Trophoblast cell (in vitro differentiated cells and primary cell): ENCODE results near the gene CDC20.

Experiments used
- DNase-seq, 2 donors: peaks; one replicate each; pipeline ENCODE4 v3.0.0-alpha.2; 2016
- H2AFZ ChIP-seq: 2 replicates; pipeline ENCODE4 v1.6.1; 2013; ENCODE audit warnings: low read length, moderate library complexity, mild to moderate bottlenecking; ENCODE audit not compliant: insufficient read depth, poor library complexity
- H2AK5ac ChIP-seq: 2 replicates; pipeline ENCODE4 v1.6.1; 2013; ENCODE audit warnings: mild to moderate bottlenecking, low read length
- H2BK120ac ChIP-seq: 2 replicates; pipeline ENCODE4 v1.6.1; 2013; ENCODE audit warnings: low read length, mild to moderate bottlenecking, moderate library complexity; ENCODE audit not compliant: insufficient read depth, poor library complexity
- H2BK12ac ChIP-seq: 2 replicates; pipeline ENCODE4 v1.6.1; 2013; ENCODE audit warnings: mild to moderate bottlenecking, low read length, moderate library complexity
- H2BK5ac ChIP-seq: 2 replicates; pipeline ENCODE4 v1.6.1; 2013; ENCODE audit warnings: low read length, low read depth, moderate library complexity, mild to moderate bottlenecking; ENCODE audit not compliant: poor library complexity
- H3K14ac ChIP-seq: 2 replicates; pipeline ENCODE4 v1.6.1; 2013; ENCODE audit warnings: mild to moderate bottlenecking, low read length
- H3K18ac ChIP-seq: 2 replicates; pipeline ENCODE4 v1.6.1; 2013; ENCODE audit warnings: mild to moderate bottlenecking, low read length
- H3K23ac ChIP-seq: 2 replicates; pipeline ENCODE4 v1.6.1; 2013; ENCODE audit warnings: low read length
- H3K27ac ChIP-seq: 2 replicates; pipeline ENCODE4 v1.5.1; 2013; ENCODE audit warnings: low read depth, mild to moderate bottlenecking, inconsistent platforms, low read length, moderate library complexity
- H3K27me3 ChIP-seq: 2 replicates; pipeline ENCODE4 v1.6.1; 2013; ENCODE audit warnings: inconsistent platforms, mild to moderate bottlenecking, low read length, moderate library complexity; ENCODE audit not compliant: insufficient read depth
- H3K36me3 ChIP-seq, 2 experiments: 1 replicate in 1 of 2; 2 replicates in 1 of 2; pipeline ENCODE4 v1.6.1; 2013; ENCODE audit warnings: low read length in 2 of 2, mild to moderate bottlenecking in 2 of 2, moderate library complexity in 1 of 2; ENCODE audit not compliant: insufficient read depth in 2 of 2, control insufficient read depth in 1 of 2
- H3K4ac ChIP-seq: 2 replicates; pipeline ENCODE4 v1.6.1; 2013; ENCODE audit warnings: low read depth, mild to moderate bottlenecking, low read length, moderate library complexity
- H3K4me1 ChIP-seq, 2 experiments: 1 replicate in 1 of 2; 2 replicates in 1 of 2; pipeline ENCODE4 v1.6.1; 2013; ENCODE audit warnings: low read length in 2 of 2, mild to moderate bottlenecking in 2 of 2, moderate library complexity in 1 of 2; ENCODE audit not compliant: insufficient read depth in 2 of 2, control insufficient read depth in 1 of 2
- H3K4me2 ChIP-seq: 2 replicates; pipeline ENCODE4 v1.6.1; 2013; ENCODE audit warnings: inconsistent platforms, mild to moderate bottlenecking, low read length, moderate library complexity
- H3K4me3 ChIP-seq: 2 replicates; pipeline ENCODE4 v1.5.1; 2013; ENCODE audit warnings: mild to moderate bottlenecking, low read depth, low read length, inconsistent platforms
- H3K79me1 ChIP-seq: one replicate; pipeline ENCODE4 v1.6.1; 2013; ENCODE audit warnings: low read length
- H3K79me2 ChIP-seq: 2 replicates; pipeline ENCODE4 v1.6.1; 2013; ENCODE audit warnings: low read length, mild to moderate bottlenecking; ENCODE audit not compliant: control insufficient read depth, insufficient read depth, poor library complexity
- H3K9ac ChIP-seq: 2 replicates; pipeline ENCODE4 v1.6.1; 2013; ENCODE audit warnings: mild to moderate bottlenecking, low read length
- H3K9me3 ChIP-seq: 2 replicates; pipeline ENCODE4 v1.6.1; 2013; ENCODE audit warnings: low read depth, mild to moderate bottlenecking, control low read depth, inconsistent platforms, low read length; ENCODE audit not compliant: insufficient read depth
- H4K12ac ChIP-seq: 2 replicates; pipeline ENCODE4 v1.6.1; 2013; ENCODE audit warnings: low read depth, mild to moderate bottlenecking, low read length, moderate library complexity
- H4K8ac ChIP-seq: 2 replicates; pipeline ENCODE4 v1.6.1; 2013; ENCODE audit warnings: low read depth, mild to moderate bottlenecking, low read length, moderate library complexity
- H4K91ac ChIP-seq: one replicate; pipeline ENCODE4 v1.6.1; 2013; ENCODE audit warnings: low read depth, mild to moderate bottlenecking, low read length, moderate library complexity
- WGBS: extraction: QIAGEN DNeasy Blood & Tissue Kit; methylation state at CpG from one replicate; pipeline ENCODE4 v1.1.7; 2013; ENCODE audit warnings: missing lambda C conversion rate; ENCODE audit not compliant: insufficient read length, insufficient coverage; ENCODE audit errors: extremely low coverage; 5-methylcytosine and 5-hydroxymethylcytosine counted together

Gene CDC20

GRCh38 chr1:43372172-43372571 lies 13.4 kb downstream of the CDC20 start:
- Histone ChIP-seq H2AK5ac (no peak overlapping the region), H3K4me2 (no peak overlapping the region), H2AFZ (no peak overlapping the region), H3K79me1 (peaks cover 13% of the 10 kb centered on the region), H2BK5ac (no peak overlapping the region), H4K8ac (no peak overlapping the region), H3K14ac (no peak overlapping the region), H3K4me3 (no peak overlapping the region), H3K27ac (no peak overlapping the region), H3K79me2 (peaks cover 8% of the 10 kb centered on the region), H4K12ac (no peak overlapping the region), H3K18ac (no peak overlapping the region), H3K36me3 (no peaks in the 10 kb centered on the region), H3K27me3 (no peaks in the 10 kb centered on the region), H3K23ac (no peak overlapping the region), H3K9me3 (no peaks in the 10 kb centered on the region), H2BK12ac (no peak overlapping the region), H3K4ac (no peak overlapping the region), H4K91ac (no peak overlapping the region), H3K9ac (no peak overlapping the region), H2BK120ac (no peak overlapping the region), H3K4me1 (peaks cover 7 to 14% of the 10 kb centered on the region in 2 experiments)
- DNase-seq, result no peak
- no CpG with 5 or more reads among the region's 5 CpGs for WGBS

- Histone ChIP-seq H3K79me1 (peaks cover 5% of the 10 kb centered on the region), H3K4me3 (no peak overlapping the region), H3K27me3 (no peaks in the 10 kb centered on the region), H2AK5ac (no peak overlapping the region), H3K4me1 (peaks cover 7 to 14% of the 10 kb centered on the region in 2 experiments), H4K91ac (no peak overlapping the region), H3K23ac (no peak overlapping the region), H3K18ac (no peak overlapping the region), H3K27ac (no peak overlapping the region), H3K4ac (no peak overlapping the region), H2AFZ (no peak overlapping the region), H2BK120ac (no peak overlapping the region), H3K4me2 (no peak overlapping the region), H4K8ac (no peak overlapping the region), H2BK5ac (no peak overlapping the region), H3K9me3 (no peaks in the 10 kb centered on the region), H3K14ac (no peak overlapping the region), H3K79me2 (peaks cover under 1% of the 10 kb centered on the region), H3K9ac (peak overlapping the region; percentile 23), H2BK12ac (no peak overlapping the region), H4K12ac (no peak overlapping the region), H3K36me3 (no peaks in the 10 kb centered on the region)
- peak; percentile 75 to 86 for DNase-seq
- WGBS, result no CpG with 5 or more reads among the region's 4 CpGs
Observed at GRCh38 chr1:43373066-43373940, 14.5 kb downstream of the CDC20 start.

- Histone ChIP-seq H3K4me3 (no peak overlapping the region), H2AK5ac (no peak overlapping the region), H3K79me1 (no peaks in the 10 kb centered on the region), H3K4me2 (no peak overlapping the region), H3K79me2 (no peaks in the 10 kb centered on the region), H2AFZ (no peak overlapping the region), H3K27me3 (no peaks in the 10 kb centered on the region), H3K27ac (no peak overlapping the region), H3K4ac (no peak overlapping the region), H2BK12ac (no peak overlapping the region), H4K91ac (no peak overlapping the region), H3K36me3 (peaks cover 0 to 3% of the 10 kb centered on the region in 2 experiments), H2BK5ac (no peak overlapping the region), H2BK120ac (no peak overlapping the region), H3K18ac (no peak overlapping the region), H3K9me3 (no peaks in the 10 kb centered on the region), H4K12ac (no peak overlapping the region), H4K8ac (no peak overlapping the region), H3K9ac (no peak overlapping the region), H3K14ac (no peak overlapping the region), H3K4me1 (peaks cover 3 to 9% of the 10 kb centered on the region in 2 experiments), H3K23ac (no peak overlapping the region)
- no CpG with 5 or more reads among the region's 7 CpGs for WGBS
- no peak for DNase-seq
Observed at GRCh38 chr1:43376723-43377235, 18.0 kb downstream of the CDC20 start.

- H3K18ac ChIP-seq, result no peak overlapping the region
- H2BK5ac ChIP-seq, result no peak overlapping the region
- H3K27ac ChIP-seq, result no peak overlapping the region
- no peak overlapping the region for H3K4ac ChIP-seq
- no peak overlapping the region for H3K4me3 ChIP-seq
- H4K91ac ChIP-seq, result no peak overlapping the region
- no peak overlapping the region for H4K12ac ChIP-seq
- H3K14ac ChIP-seq, result no peak overlapping the region
- H3K27me3 ChIP-seq, result no peaks in the 10 kb centered on the region
- peaks cover 3 to 7% of the 10 kb centered on the region in 2 experiments for H3K4me1 ChIP-seq
- no peak overlapping the region for H2BK12ac ChIP-seq
- WGBS, result no CpG with 5 or more reads among the region's 1 CpG
- no peak overlapping the region for H4K8ac ChIP-seq
- no peak overlapping the region for H3K9ac ChIP-seq
- no peaks in the 10 kb centered on the region for H3K79me2 ChIP-seq
- no peak for DNase-seq
- H3K23ac ChIP-seq, result no peak overlapping the region
- no peak overlapping the region for H2BK120ac ChIP-seq
- H3K9me3 ChIP-seq, result no peaks in the 10 kb centered on the region
- H2AFZ ChIP-seq, result no peak overlapping the region
- H3K4me2 ChIP-seq, result no peak overlapping the region
- peaks cover 6 to 12% of the 10 kb centered on the region in 2 experiments for H3K36me3 ChIP-seq
- H2AK5ac ChIP-seq, result no peak overlapping the region
- no peaks in the 10 kb centered on the region for H3K79me1 ChIP-seq
Observed at GRCh38 chr1:43377831-43378230, 19.1 kb downstream of the CDC20 start.
